Left ventricle myocardium inferior (tissue), 1 donor: ENCODE measurements around the gene OR2G2. TPM values are rescaled to one million over a fixed set of nuclear protein-coding genes. Genes with fewer than 3 reads are reported as not detected.

Source experiments
- DNase-seq: peaks from one replicate; pipeline ENCODE4 v3.0.0-alpha.2; 2020
- H3K27ac ChIP-seq: fragments of 200-600 bp; replicated peaks from 2 replicates; pipeline ENCODE4 v1.8.0; 2021
- H3K27me3 ChIP-seq: fragments of 200-600 bp; 2 replicates; pipeline ENCODE4 v1.8.0; 2021; ENCODE audit warnings: low read depth
- H3K36me3 ChIP-seq: fragments of 200-600 bp; 2 replicates; pipeline ENCODE4 v1.8.0; 2021
- H3K4me1 ChIP-seq: fragments of 200-600 bp; 2 replicates; pipeline ENCODE4 v1.8.0; 2021
- H3K4me3 ChIP-seq: fragments of 200-600 bp; 2 replicates; pipeline ENCODE4 v1.8.0; 2021; ENCODE audit warnings: mild to moderate bottlenecking, moderate library complexity
- H3K9me3 ChIP-seq: fragments of 200-600 bp; replicated peaks from 2 replicates; pipeline ENCODE4 v1.8.0; 2021
- CTCF ChIP-seq: fragments of 200-600 bp; IDR thresholded peaks from 2 replicates; pipeline ENCODE4 v1.8.0; 2021; ENCODE audit warnings: antibody characterized with exemption, mild to moderate bottlenecking, borderline replicate concordance
- intact Hi-C: fragments of 100-400 bp; cut with micrococcal nuclease; formaldehyde crosslinking; loops from one replicate; pipeline ENCODE4 v1.11.0; 2022
- total RNA-seq: library from RNA; stranded (reverse); fragmentation: NEBNext Ultra II Directional; extraction: Animal tissue kit (Norgen Biotek cat#: 25700); gene quantifications from one replicate; pipeline ENCODE4 v1.2.1, GENCODE V29; 2021
- donor health status: DM: no; HTN: yes; CAD: no; lungs with severe emphysema.

Gene OR2G2
- total RNA-seq, 1 donor from 2014 or later = not detected

- Histone ChIP-seq H3K4me1 (peaks cover 3% of the 10 kb centered on the region), H3K27me3 (peaks cover 23% of the 10 kb centered on the region), H3K4me3 (no peak overlapping the region), H3K9me3 (peaks cover 22% of the 10 kb centered on the region), H3K36me3 (no peaks in the 10 kb centered on the region), H3K27ac (no peak overlapping the region)
- no peak for TF ChIP-seq CTCF
- DNase-seq = no peak
- intact Hi-C loops = no loop called here
These were observed 49.9 kb downstream of the OR2G2 start for GRCh38 chr1:247638011-247638410.

GRCh38 chr1:247638781-247639180 lies 50.6 kb downstream of the OR2G2 start:
- no peak for TF ChIP-seq CTCF
- Histone ChIP-seq H3K4me3 (peak overlapping the region; percentile 57), H3K27me3 (peaks cover 23% of the 10 kb centered on the region), H3K9me3 (peaks cover 14% of the 10 kb centered on the region), H3K4me1 (peaks cover 3% of the 10 kb centered on the region), H3K27ac (no peak overlapping the region), H3K36me3 (no peaks in the 10 kb centered on the region)
- intact Hi-C loops = no loop called here
- DNase-seq = no peak

Other genes with a start within 250 kb of the OR2G2 start
- gene NLRP3, start 172.2 kb upstream of the OR2G2 start, total RNA-seq = 0.66 TPM
- gene OR2B11, start 130.3 kb upstream of the OR2G2 start, total RNA-seq = not detected
- gene OR2C3, start 51.9 kb upstream of the OR2G2 start, total RNA-seq = not detected
- gene GCSAML, start 39.2 kb upstream of the OR2G2 start, total RNA-seq = 0.19 TPM
- not detected for gene OR2G3, start 17.2 kb downstream of the OR2G2 start, total RNA-seq
- gene OR13G1, start 91.4 kb downstream of the OR2G2 start, total RNA-seq = not detected
- not detected for gene OR6F1, start 128.3 kb downstream of the OR2G2 start, total RNA-seq
- gene OR14K1, start 150.3 kb downstream of the OR2G2 start, total RNA-seq = not detected
- gene OR14A2, start 159.8 kb downstream of the OR2G2 start, total RNA-seq = not detected
- not detected for gene OR1C1, start 172.2 kb downstream of the OR2G2 start, total RNA-seq
- gene OR14A16, start 235.8 kb downstream of the OR2G2 start, total RNA-seq = not detected